Measurements from ENCODE around the gene TCEAL4.

Gene TCEAL4

GRCh38 chrX:103607364-103608305 is 22.3 kb downstream of the TCEAL4 start, which contains the start of gene TCEAL3:
TSS of gene TCEAL3 (plus strand) at chrX:103607963. CDS start at chrX:103609065, 1,102 bp downstream.
- peak; percentile 9 for FAIRE-seq
- DNase-seq (ENCODE audit: insufficient read length): no peak
- no peak for TF ChIP-seq TAF1 (IDR thresholded peaks at IDR 0.05; ENCODE audit: borderline replicate concordance, low read depth, low read length)
- no peak for TF ChIP-seq POLR2A (IDR thresholded peaks at IDR 0.05; ENCODE audit: low read depth, low read length)
- no peak for TF ChIP-seq POLR2AphosphoS5 (IDR thresholded peaks at IDR 0.05; ENCODE audit: low read depth, low read length)

- no peak for DNase-seq (ENCODE audit: insufficient read length)
- peak; percentile 70 for FAIRE-seq
- TF ChIP-seq POLR2A (IDR thresholded peaks at IDR 0.05; ENCODE audit: low read depth, low read length) (no peak), TAF1 (IDR thresholded peaks at IDR 0.05; ENCODE audit: borderline replicate concordance, low read depth, low read length) (no peak), POLR2AphosphoS5 (IDR thresholded peaks at IDR 0.05; ENCODE audit: low read depth, low read length) (no peak)
These were observed 23.1 kb downstream of the TCEAL4 start for GRCh38 chrX:103608306-103608963.

GRCh38 chrX:103610282-103610681 is 25.0 kb downstream of the TCEAL4 start:
- no peak for DNase-seq (ENCODE audit: insufficient read length)
- TF ChIP-seq POLR2AphosphoS5 (IDR thresholded peaks at IDR 0.05; ENCODE audit: low read depth, low read length) (no peak), TAF1 (IDR thresholded peaks at IDR 0.05; ENCODE audit: borderline replicate concordance, low read depth, low read length) (no peak), POLR2A (IDR thresholded peaks at IDR 0.05; ENCODE audit: low read depth, low read length) (no peak)
- no peak for FAIRE-seq

GRCh38 chrX:103613362-103613890 is 28.1 kb downstream of the TCEAL4 start:
- no peak for FAIRE-seq
- DNase-seq (ENCODE audit: insufficient read length): no peak
- TF ChIP-seq POLR2AphosphoS5 (IDR thresholded peaks at IDR 0.05; ENCODE audit: low read depth, low read length) (no peak), POLR2A (IDR thresholded peaks at IDR 0.05; ENCODE audit: low read depth, low read length) (no peak), TAF1 (IDR thresholded peaks at IDR 0.05; ENCODE audit: borderline replicate concordance, low read depth, low read length) (no peak)

- TF ChIP-seq POLR2A (IDR thresholded peaks at IDR 0.05; ENCODE audit: low read depth, low read length) (no peak), POLR2AphosphoS5 (IDR thresholded peaks at IDR 0.05; ENCODE audit: low read depth, low read length) (no peak)
- no peak for DNase-seq (ENCODE audit: insufficient read length)
These were observed 29.7 kb downstream of the TCEAL4 start for GRCh38 chrX:103614999-103615398.

GRCh38 chrX:103615781-103616371 is 30.6 kb downstream of the TCEAL4 start:
- no peak for FAIRE-seq

More at GRCh38 chrX:103614999-103615398, 29.7 kb downstream of the TCEAL4 start:
- no peak for FAIRE-seq

GRCh38 chrX:103616676-103617186 is 31.4 kb downstream of the TCEAL4 start:
- DNase-seq (ENCODE audit: insufficient read length) (no peak), FAIRE-seq (no peak)
- TF ChIP-seq POLR2AphosphoS5 (IDR thresholded peaks at IDR 0.05; ENCODE audit: low read depth, low read length): no peak
- no peak for TF ChIP-seq TAF1 (IDR thresholded peaks at IDR 0.05; ENCODE audit: borderline replicate concordance, low read depth, low read length)
- no peak for TF ChIP-seq POLR2A (IDR thresholded peaks at IDR 0.05; ENCODE audit: low read depth, low read length)

More at GRCh38 chrX:103615781-103616371, 30.6 kb downstream of the TCEAL4 start:
- TF ChIP-seq POLR2AphosphoS5 (IDR thresholded peaks at IDR 0.05; ENCODE audit: low read depth, low read length): no peak
- TF ChIP-seq TAF1 (IDR thresholded peaks at IDR 0.05; ENCODE audit: borderline replicate concordance, low read depth, low read length): no peak
- no peak for TF ChIP-seq POLR2A (IDR thresholded peaks at IDR 0.05; ENCODE audit: low read depth, low read length)
- no peak for DNase-seq (ENCODE audit: insufficient read length)

- TF ChIP-seq POLR2A (IDR thresholded peaks at IDR 0.05; ENCODE audit: low read depth, low read length) (no peak), TAF1 (IDR thresholded peaks at IDR 0.05; ENCODE audit: borderline replicate concordance, low read depth, low read length) (no peak), POLR2AphosphoS5 (IDR thresholded peaks at IDR 0.05; ENCODE audit: low read depth, low read length) (no peak)
- no peak for FAIRE-seq
These were observed 38.8 kb downstream of the TCEAL4 start for GRCh38 chrX:103624111-103624510.

GRCh38 chrX:103626855-103627254 is 41.5 kb downstream of the TCEAL4 start:
- DNase-seq (ENCODE audit: insufficient read length): no peak
- TF ChIP-seq POLR2AphosphoS5 (IDR thresholded peaks at IDR 0.05; ENCODE audit: low read depth, low read length) (no peak), POLR2A (IDR thresholded peaks at IDR 0.05; ENCODE audit: low read depth, low read length) (no peak), TAF1 (IDR thresholded peaks at IDR 0.05; ENCODE audit: borderline replicate concordance, low read depth, low read length) (no peak)
- FAIRE-seq: no peak

More at GRCh38 chrX:103624111-103624510, 38.8 kb downstream of the TCEAL4 start:
- no peak for DNase-seq (ENCODE audit: insufficient read length)

- FAIRE-seq (peak; percentile 76), DNase-seq (ENCODE audit: insufficient read length) (no peak)
- TF ChIP-seq TAF1 (IDR thresholded peaks at IDR 0.05; ENCODE audit: borderline replicate concordance, low read depth, low read length) (no peak), POLR2AphosphoS5 (IDR thresholded peaks at IDR 0.05; ENCODE audit: low read depth, low read length) (no peak), POLR2A (IDR thresholded peaks at IDR 0.05; ENCODE audit: low read depth, low read length) (peak; percentile 48; the same call in 1 of the 2 replicates)
These were observed 43.3 kb downstream of the TCEAL4 start, which contains the start of gene TCEAL1 for GRCh38 chrX:103628386-103629317. TSS of gene TCEAL1 (plus strand) at chrX:103628975. CDS start at chrX:103629917, 942 bp downstream.

Data from GM12892 (cell line).